Choroid plexus epithelial cell (primary cell): Measurements from ENCODE around the gene CBFB.

ENCODE experiments used
- DNase-seq: peaks from one replicate; pipeline ENCODE4 v3.0.0-alpha.2; 2010; ENCODE audit warnings: low read depth
- H3K4me3 ChIP-seq: 2 replicates; pipeline ENCODE4 v1.5.1; 2011; ENCODE audit warnings: low read depth, mild to moderate bottlenecking, control low read depth, low read length, moderate library complexity
- TF ChIP-seq, protein P1 (sequence below): conservative IDR thresholded peaks from 2 replicates; pipeline ENCODE4 v1.5.1; 2011; ENCODE audit warnings: low read depth, mild to moderate bottlenecking, control low read depth, inconsistent platforms, low read length, moderate library complexity

CBFB gene

DNA sequence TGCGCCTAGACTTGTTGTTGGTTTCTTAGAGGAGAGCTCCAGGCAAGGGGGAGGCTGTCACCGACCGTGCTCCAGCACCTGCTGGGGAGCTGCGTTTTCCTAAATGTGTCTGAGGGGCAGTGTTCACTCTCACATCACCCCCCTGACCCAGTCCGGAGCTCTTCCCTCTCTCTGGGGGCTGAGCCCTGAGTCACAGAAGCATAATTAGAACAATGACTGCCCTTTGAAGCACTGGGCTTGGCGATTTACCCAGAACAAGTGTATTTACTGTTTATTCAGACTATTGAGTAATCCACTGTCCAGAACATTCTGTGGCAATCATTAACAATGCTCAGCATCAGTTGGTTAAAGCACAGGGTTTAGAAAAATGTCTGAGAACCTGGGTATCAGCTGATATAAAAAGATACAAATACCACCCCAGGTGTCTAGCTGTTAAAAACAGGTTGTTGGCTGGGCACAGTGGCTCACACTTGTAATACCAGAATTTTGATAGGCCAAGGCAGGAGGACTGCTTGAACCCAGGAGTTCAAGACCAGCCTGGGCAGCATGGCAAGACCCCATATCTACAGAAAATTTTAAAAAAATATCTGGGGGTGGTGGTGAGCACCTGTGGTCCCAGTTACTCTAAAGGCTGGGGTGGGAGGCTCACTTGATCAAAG lies 32.5 kb upstream of the CBFB start:
- DNase-seq, result peak; percentile 88
- TF ChIP-seq, protein P1, sequence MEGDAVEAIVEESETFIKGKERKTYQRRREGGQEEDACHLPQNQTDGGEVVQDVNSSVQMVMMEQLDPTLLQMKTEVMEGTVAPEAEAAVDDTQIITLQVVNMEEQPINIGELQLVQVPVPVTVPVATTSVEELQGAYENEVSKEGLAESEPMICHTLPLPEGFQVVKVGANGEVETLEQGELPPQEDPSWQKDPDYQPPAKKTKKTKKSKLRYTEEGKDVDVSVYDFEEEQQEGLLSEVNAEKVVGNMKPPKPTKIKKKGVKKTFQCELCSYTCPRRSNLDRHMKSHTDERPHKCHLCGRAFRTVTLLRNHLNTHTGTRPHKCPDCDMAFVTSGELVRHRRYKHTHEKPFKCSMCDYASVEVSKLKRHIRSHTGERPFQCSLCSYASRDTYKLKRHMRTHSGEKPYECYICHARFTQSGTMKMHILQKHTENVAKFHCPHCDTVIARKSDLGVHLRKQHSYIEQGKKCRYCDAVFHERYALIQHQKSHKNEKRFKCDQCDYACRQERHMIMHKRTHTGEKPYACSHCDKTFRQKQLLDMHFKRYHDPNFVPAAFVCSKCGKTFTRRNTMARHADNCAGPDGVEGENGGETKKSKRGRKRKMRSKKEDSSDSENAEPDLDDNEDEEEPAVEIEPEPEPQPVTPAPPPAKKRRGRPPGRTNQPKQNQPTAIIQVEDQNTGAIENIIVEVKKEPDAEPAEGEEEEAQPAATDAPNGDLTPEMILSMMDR, result no peak
- no peak overlapping the region for H3K4me3 ChIP-seq

DNA sequence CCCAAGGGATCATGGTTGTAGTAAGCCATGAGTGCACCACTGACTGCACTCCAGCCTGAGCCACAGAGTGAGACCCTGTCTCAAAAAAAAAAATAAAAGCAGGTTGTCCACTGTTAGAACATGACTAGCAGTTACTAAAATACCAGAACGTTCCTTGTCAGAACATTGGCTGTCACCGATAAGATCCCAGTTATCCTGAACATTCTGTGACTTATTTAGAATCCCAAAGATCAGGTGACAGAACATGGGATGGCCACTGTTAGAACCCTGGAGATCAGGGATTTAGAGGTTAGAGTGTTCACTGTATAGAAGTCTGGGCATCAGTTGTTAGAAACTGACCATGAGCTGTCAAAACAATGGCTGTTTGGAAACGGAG lies 32.0 kb upstream of the CBFB start:
- TF ChIP-seq, protein P1, result no peak

GRCh38 chr16:67000384-67001351 lies 28.3 kb upstream of the CBFB start:
- TF ChIP-seq, protein P1, result no peak
- peak; percentile 37 for DNase-seq
- H3K4me3 ChIP-seq, result peak overlapping the region; percentile 65

More for the DNA sequence above, 32.0 kb upstream of the CBFB start:
- DNase-seq, result no peak
- H3K4me3 ChIP-seq, result no peak overlapping the region

GRCh38 chr16:67001726-67002125 lies 27.2 kb upstream of the CBFB start:
- DNase-seq, result no peak
- H3K4me3 ChIP-seq, result no peak overlapping the region
- TF ChIP-seq, protein P1, result no peak

DNA sequence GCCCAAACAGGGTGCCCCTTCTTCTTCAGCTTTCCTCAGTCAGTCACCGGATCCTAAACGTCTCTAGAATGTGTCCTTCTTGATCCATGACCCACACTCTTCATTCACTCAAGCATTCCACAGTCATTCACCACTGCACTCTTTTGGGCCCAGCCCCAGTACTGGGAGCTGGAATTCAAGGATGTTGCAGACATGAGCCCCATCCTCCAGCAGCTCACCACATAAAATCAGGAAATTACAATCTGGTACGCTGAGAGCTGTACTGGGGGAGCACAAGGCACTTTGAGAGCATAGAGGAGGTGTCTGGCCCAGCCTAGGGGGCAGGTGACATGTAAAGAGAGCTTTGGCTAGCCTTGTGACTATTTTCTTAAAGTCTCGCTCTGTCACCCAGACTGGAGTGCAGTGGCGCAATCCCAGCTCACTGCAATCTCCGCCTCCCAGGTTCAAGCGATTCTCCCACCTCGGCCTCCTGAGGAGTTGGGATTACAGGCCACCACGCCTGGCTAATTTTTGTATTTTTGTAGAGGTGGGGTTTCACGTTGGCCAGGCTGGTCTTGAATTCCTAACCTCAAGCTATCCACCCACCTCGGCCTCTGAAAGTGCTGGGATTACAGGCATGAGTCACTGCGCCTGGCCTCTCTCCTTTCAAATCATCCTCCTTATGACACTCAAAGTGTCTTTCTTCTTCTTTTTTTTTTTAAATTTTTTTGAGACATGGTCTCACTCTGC lies 21.9 kb upstream of the CBFB start:
- H3K4me3 ChIP-seq, result no peak overlapping the region
- TF ChIP-seq, protein P1, result no peak
- DNase-seq, result peak; percentile 36

DNA sequence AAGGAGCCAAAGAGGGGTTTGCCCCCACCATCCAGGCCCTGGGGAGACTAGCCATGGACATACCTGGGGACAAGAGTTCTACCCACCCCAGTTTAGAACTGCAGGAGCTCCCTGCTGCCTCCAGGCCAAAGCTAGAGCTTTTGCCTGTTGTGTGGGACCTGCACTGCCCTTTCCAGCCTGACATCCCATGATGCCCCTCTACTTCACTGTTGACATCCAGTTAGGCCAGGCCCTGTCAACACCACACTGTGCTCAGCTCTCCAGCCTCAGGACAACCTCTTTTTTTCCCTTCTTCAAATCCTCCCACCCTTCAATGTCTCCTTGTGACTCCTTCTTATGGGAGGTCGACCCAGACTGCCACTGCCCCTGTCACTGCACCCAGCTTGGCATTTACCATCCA lies 19.8 kb upstream of the CBFB start:
- TF ChIP-seq, protein P1, result no peak

More for the DNA sequence above, 19.8 kb upstream of the CBFB start:
- no peak for DNase-seq
- H3K4me3 ChIP-seq, result no peak overlapping the region
